CD4-positive, alpha-beta T cell treated with Interleukin-6 at 100 ng/mL for 8 hours (primary cell): ENCODE measurements around the gene CYTH4.
A peak's percentile ranks its signal among the peaks of the same experiment; 100 is the strongest.
"Not testable (repeated sequence)": the region's sequence is repeated elsewhere in the genome, so short reads cannot be mapped to it uniquely, and the experiment has no call there.

Experiments
- DNase-seq: peaks from one replicate; pipeline ENCODE4 v3.0.0-alpha.2; 2020; ENCODE audit warnings: mixed read lengths, low spot score

The CYTH4 gene

GRCh38 chr22:37282385-37282677, at the start of gene CYTH4:
Gene CYTH4 (plus strand): TSS chr22:37282508. CDS start chr22:37282570, 62 bp downstream.
- DNase-seq, result peak; percentile 74

DNA sequence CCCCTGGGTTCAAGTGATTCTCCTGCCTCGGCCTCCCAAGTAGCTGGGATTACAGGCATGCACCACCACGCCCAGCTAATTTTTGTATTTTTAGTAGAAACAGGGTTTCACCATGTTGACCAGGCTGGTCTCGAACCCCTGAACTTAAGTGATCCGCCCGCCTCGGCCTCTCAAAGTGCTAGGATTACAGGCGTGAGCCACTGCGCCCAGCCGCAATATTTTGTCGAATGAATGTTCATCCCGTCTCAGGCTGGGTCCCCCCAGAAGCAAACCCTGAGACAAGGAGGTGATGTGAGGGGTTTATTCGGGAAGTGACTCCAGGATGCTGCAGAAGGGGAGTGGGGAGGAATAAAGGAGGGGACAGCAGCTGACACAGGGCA, 48.9 kb upstream of the CYTH4 start:
- not testable (repeated sequence) for DNase-seq

DNA sequence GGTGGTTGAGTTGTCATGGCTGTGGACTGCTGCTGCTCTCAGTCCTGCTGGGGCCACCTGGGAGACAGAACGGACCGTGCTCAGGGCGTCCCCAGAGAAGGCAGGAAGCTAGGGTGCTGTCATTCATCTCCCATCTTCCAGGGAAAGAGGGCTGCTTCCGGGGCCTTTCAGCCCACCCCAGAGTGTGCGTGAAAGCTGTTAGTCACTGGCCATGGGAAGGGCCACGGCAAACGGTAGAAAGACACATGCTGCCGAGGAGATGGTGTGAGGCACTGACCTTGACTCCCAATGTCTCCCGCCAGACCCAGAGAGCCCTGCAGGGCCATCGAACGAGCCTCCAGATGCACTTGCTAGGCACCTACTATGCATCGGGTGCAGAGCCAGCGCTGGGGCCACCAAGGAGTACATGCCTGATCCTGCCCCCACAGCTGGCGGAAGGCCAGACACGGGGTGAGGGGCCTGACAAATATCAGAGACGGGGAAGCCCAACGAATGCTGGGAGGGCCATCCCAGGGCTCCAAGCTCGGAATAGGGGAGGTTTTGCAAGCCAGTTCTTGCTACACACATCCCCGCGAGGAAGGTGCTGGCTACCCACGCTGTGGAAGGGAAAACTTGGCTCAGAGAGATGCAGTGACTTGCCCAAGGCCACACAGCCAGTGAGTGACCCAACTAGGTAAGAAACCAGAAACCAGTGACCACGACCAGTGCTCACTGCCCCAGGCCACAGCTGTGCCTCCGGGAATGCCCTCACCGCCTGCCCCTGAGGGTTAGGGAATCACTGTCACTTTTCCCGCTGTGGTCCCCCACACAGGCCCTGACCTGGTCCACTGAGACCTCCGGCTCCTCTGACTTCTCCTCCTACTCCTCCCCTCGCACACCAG, 48.3 kb upstream of the CYTH4 start:
- DNase-seq, result no peak

- DNase-seq, result no peak
Measured at GRCh38 chr22:37234736-37235711, 47.3 kb upstream of the CYTH4 start.

DNA sequence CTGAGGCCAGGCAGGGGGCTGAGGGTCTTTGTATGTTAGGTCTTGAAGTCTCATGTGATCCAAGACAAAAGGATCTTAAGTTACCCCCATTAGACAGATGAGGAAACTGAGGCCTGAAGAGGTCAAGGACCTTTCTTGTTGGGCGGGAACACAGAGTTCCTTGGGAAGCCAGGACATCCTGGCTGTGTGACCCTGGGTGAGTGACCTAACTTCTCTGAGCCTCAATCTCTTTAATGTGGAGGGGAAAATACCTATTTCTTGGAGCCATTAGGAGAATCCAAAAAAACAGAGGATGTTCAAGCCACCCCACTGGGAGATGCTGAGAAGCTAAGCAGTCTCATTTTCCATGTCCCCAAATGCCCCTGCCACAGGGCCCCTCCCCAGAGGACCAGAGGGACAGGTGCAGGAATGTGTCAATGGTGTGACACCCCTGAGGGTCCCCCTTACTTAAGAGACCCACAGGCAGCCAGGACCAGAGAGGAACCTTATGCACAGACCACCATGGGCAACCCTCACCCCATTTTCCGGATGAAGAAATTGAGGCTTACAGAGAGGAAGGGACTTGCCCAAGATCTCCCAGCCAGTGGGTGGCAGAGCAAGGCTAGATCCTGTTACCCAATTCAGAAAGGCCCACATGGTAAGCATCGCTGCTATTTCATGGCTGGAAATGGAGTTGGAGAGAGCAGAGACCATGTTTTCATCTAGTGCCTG, 46.3 kb upstream of the CYTH4 start:
- no peak for DNase-seq

DNA sequence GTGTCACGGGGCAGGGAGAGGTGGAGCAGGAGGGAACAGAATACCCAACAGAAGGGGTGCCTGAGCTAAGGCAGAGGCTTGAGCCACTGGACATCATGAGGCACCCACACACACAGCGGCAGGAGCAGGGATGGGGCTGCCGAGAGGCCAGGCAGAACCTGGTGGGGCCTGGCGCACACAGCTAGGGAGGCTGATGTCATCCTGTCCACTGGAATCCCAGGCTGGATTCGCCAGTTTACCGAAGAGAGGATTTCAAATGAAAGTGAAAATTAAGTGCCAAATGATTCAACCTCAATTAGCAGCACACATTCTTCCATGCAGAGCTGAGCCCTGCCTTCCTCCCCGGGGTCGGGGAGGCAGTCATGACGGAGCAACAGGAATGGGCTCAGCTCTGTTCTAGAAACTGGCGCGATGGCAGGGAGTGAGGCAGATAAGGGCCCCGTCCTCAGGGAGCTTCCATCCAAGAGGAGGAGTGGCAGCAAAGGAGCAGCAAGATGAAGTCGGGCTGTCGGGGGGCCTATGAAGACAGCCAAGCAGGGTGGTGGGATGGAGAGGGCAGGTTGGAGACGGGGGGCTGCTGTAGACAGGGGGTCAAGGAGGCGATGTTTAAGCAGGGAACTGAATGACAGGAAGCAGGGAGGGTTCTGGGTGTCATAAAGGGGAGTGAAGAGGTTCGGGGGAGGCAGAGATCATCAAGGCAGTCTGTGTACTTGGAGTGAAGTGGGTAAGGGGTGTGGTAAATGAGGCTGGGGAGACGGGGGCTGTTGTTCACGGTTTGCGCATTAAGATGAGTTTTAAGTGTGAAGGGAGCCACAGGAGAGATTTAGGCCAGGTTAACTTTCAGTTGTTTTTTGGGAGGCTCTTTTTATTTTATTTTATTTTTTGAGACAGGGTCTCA, 44.7 kb upstream of the CYTH4 start:
- no peak for DNase-seq

- no peak for DNase-seq
Measured at GRCh38 chr22:37239336-37240239, 42.7 kb upstream of the CYTH4 start.

GRCh38 chr22:37240240-37240940, 41.9 kb upstream of the CYTH4 start:
- DNase-seq, result no peak

GRCh38 chr22:37240941-37241320, 41.4 kb upstream of the CYTH4 start:
- no peak for DNase-seq

DNA sequence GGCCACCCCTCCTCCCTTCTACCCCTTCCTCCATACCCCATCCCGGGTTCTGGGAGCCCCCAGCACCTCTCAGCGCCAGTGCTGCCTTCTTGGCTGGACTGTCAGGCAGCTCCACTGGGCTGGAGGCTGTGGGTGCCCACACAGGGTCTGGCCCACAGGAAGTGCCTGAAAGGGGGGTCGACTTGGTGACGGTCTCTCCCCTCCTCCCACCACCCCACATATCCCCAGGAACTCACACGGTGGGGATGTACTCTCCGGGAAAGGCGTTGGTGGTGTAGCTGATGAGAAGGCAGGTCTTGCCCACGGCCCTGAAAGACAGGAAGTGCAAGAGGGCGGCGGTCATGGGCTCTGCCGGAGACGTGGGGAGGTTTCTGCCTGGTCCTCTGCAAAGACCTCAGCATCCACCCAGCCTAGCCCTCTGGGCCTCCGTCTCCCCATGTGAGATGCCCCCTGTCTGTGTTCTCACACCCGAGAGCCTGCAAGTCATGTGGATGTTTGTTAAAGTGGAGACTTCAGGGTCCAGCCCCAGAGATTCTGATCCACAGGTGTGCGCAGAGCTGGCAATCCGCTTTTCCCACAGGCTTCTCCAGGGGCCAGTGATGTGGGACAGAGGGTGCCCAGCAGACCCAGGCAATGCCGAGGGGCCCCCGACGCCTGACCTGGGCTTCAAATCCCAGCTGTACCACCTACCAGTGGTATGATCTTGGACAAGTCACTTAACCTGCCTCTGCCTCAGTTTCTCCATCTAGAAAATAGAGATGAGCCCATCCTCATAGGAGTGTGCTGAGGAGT, 40.8 kb upstream of the CYTH4 start:
- peak; percentile 44 for DNase-seq

- peak; percentile 94 for DNase-seq
Measured at GRCh38 chr22:37242395-37242918, 39.9 kb upstream of the CYTH4 start.

GRCh38 chr22:37243402-37244113, 38.8 kb upstream of the CYTH4 start:
- DNase-seq, result peak; percentile 44

- peak; percentile 91 for DNase-seq
Measured at GRCh38 chr22:37244114-37244921, 38.0 kb upstream of the CYTH4 start, which contains the start of gene RAC2. Gene RAC2 (minus strand): TSS chr22:37244269. CDS start chr22:37244148, 121 bp downstream.

- no peak for DNase-seq
Measured at GRCh38 chr22:37244922-37245722, 37.2 kb upstream of the CYTH4 start.

- no peak for DNase-seq
Measured at GRCh38 chr22:37245740-37246139, 36.6 kb upstream of the CYTH4 start.

DNA sequence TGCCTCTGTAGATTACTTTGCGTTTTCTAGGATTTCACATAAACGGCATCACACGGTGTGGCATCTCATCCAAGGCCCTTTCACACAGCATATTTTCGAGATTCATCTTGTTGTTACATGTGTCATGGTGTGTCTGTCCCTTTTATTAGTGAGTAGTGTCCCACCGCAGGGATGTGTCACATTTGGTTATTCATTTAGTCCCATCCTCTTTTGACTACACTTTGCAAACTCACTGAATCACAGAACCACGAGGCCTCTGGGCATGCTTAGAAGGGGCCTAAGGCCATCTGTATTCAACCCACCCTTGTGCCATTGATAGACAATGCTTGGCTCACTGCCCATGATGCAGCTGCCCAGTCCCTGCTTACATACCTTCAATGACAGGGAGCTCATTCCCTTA, 34.1 kb upstream of the CYTH4 start:
- no peak for DNase-seq
